SK-MEL-5 (cell line): Measurements from ENCODE around the gene DMAC2. TPM values are rescaled to one million over a fixed set of nuclear protein-coding genes. Genes with fewer than 3 reads are reported as not detected.
"Not testable (repeated sequence)": the region's sequence is repeated elsewhere in the genome, so short reads cannot be mapped to it uniquely, and the experiment has no call there.

Source experiments
- DNase-seq: peaks from one replicate; pipeline ENCODE4 v3.0.0-alpha.2; 2016; ENCODE audit warnings: low read depth, low spot score
- in situ Hi-C: cut with HindIII; loops from 2 replicates; pipeline ENCODE4 v1.10.0; 2016; ENCODE audit warnings: low sequenced_read_pairs, high pct_unique_total_duplicates, low pct_unique_long_range_greater_than_20kb
- total RNA-seq: library from RNA; depleted of rRNA; stranded (reverse); fragments of >200 nt; shearing (Covaris generic); gene quantifications from 2 replicates; pipeline ENCODE4 v1.2.3, GENCODE V29; 2014

Gene DMAC2
- total RNA-seq, 1 experiment from 2014 or later = 37.6 TPM

DNA sequence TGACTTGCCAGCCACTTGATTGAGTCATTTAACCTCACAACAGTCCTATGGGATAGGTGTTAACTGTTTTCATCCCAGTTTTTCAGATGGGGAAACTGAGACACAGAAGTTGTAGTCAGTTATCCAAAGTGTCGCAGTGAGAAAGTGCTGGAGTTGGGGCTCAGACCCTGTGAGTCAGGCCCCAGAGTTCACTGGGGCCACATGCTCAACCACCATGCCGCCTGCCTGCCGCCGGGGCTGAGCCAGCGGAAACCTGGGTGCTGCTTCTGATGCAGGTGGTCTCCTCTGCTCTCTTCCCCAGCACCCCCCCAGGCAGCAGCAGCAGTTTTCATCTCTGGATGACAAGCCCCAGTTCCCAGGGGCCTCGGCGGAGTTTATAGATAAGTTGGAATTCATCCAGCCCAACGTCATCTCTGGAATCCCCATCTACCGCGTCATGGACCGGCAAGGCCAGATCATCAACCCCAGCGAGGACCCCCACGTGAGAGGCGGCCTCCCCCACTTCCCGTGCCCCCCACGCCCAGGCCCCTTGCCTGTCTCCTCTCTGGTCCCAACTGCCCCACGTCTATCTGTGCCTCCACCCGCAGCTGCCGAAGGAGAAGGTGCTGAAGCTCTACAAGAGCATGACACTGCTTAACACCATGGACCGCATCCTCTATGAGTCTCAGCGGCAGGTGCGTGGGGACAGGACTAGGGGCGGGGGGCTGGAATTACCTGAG is 29.2 kb downstream of the DMAC2 start:
- in situ Hi-C loops = no loop called here
- DNase-seq = no peak

DNA sequence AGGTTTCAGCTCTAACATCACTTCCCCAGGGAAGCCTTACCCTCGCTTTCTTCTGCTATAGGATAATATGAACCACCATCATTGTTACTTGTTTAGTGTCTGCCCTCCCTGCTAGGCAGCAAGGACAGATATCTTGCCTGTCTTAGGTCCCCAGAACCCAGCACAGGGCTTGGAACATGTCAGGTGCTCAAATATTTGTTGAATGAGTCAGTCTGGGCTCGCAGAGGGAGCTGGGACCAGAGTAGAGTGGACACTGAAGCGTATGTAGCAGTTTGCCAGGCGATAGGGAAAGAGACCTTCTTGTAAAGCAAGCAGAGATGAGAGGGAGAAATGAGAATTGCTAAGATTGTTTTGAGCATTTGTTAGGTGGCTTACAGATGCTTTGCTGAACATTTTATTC is 30.4 kb downstream of the DMAC2 start:
- in situ Hi-C loops = no loop called here
- peak; percentile 35 for DNase-seq

DNA sequence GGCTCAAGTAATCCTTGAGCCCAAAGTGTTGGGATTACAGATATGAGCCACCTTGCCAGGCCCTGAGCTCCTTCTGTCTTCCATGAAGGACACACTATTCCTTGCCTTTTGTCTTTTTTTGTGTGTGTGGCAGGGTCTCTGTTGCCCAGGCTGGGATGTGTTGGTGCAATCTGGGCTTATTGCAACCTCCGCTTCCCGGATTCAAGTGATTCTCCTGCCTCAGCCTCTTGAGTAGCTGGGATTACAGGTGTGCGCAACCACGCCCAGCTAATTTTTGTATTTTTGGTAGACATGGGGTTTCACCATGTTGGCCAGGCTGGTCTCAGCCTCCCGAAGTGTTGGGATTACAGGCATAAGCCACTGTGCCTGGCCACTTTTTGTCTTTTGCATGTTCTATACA is 30.9 kb downstream of the DMAC2 start:
- DNase-seq, in situ Hi-C loops: not testable (repeated sequence)

DNA sequence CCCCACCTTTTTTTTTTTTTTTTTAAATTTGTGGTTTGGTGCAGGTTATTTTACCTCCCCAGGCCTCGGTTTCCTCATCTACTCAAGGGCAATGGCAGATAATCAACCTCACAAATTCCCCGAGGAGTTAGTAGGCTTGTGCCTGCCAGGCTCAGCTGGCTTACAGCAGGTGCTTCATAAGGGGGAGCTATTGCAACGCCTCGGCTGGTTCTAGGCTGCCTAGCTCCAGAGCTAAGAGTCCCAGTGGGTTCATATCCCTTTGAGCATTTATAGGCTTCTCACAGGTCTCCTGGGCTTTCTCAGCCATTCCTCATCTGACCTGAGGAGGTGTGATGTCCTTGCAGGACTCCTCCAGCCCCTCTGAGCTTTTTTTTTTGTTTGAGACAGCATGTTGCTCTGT is 31.5 kb downstream of the DMAC2 start:
- in situ Hi-C loops = no loop called here

DNA sequence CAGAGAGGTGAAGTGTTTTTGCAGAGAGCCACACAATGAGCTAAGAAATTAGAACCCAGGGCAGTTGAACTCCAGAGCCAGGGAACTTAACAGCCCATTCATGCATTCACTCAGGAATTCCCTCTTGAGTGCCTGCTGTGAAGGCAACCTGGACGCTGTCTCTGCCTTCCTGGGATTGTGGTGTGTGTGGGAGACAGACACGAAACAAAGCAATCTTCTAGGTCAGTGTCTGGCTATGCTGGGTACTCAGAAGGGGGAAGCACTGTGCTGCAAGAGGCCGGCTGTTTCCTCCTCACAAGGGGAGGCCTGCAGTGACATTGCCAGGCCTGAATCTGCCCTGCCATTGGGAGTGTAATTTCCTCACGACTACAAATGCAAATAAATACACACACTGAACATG is 32.4 kb downstream of the DMAC2 start:
- in situ Hi-C loops = no loop called here
- DNase-seq = no peak

More for the DNA sequence above, 31.5 kb downstream of the DMAC2 start:
- DNase-seq = peak; percentile 22

DNA sequence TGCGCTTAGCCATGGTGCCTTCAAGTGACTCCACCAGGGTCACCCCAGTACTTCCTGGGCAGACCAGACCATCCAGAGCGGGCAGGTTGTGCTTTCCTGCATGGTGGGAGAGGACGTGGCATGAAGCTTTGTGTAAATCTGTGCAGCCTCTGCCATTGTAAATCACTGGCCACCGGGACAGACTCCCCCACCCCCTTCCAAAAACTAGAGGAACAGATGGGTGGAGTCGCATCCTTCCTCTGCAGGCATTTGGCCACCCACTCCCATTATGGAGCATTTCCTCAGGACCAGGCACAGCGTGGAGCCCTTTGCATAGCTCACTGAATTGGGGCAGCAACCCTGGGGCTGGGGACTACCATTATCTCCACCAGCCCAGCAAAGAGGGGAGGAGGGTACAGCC is 33.9 kb downstream of the DMAC2 start:
- DNase-seq = no peak
- in situ Hi-C loops = no loop called here

DNA sequence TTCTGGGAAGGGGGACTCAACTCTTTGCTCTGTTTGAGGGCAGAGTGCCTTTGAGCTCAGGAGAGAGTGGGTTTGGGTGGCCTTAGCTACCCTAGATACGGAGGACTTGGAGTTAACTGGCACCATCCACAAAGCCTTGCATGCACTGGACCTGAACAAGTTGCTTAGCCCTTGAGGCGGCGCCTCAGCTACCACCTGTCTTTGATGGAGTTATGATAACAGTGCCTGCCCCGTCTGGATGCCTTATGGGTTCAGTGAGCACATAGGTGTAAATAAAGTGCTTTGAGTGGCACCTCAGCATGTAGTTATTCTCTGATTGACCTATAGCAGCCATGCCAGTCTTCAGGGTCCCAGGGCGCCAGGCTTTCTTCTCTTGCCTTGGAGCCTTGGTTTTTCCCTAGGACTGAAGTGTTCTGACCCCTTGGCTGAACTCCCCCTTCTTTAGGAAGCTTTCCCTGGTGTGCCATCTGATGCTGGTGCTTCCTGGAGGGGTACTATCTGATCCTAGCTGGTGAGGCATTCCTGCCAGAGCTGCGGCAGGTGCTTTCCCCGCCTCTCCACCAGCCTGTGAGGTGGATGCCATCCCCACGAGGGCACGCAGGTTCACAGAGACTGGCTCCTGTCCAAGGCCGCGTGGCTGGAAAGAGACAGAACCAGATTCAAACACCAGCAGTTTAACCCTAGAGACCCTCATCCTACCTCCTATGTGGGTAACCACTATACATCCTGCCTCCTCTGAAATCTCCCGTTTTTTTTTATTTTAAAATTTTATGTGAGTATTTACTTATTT is 36.3 kb downstream of the DMAC2 start:
- in situ Hi-C loops = no loop called here
- DNase-seq = no peak

DNA sequence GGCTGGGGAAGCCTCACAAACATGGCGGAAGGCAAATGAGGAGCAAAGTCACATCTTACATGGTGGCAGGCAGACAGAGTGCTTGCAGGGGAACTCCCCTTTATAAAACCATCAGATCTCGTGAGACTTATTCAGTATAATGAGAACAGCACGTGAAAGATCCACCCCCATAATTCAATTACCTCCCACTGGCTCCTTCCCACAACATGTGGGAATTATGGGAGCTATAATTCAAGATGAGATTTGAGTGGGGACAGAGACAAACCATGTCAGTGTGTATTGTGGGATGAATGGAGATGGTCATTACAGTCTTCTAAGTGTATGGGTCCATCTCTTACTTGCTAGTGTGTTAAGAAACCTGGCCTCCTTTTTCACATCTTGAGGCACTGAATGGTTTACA is 37.7 kb downstream of the DMAC2 start:
- in situ Hi-C loops = no loop called here
- no peak for DNase-seq

DNA sequence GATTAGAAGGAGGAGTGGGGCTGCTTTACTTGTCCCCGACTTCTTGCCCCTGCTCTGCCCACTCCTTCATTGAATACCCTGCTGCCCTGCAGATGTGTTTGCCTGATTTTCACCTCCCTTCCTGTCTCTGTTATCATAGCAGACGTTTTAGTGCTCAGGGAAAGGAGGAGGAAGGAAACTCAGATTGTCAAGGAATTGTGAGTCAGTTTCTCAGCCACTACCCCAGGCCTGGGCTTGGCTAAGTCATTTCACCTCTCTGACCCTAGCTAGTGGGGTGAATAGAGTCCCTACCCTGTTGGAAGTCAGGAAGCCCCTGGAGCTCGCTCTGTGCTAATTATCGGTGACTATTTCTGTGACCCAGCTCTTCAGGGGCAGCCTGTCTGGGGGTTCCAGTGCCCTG is 38.2 kb downstream of the DMAC2 start:
- no peak for DNase-seq
- in situ Hi-C loops = no loop called here

DNA sequence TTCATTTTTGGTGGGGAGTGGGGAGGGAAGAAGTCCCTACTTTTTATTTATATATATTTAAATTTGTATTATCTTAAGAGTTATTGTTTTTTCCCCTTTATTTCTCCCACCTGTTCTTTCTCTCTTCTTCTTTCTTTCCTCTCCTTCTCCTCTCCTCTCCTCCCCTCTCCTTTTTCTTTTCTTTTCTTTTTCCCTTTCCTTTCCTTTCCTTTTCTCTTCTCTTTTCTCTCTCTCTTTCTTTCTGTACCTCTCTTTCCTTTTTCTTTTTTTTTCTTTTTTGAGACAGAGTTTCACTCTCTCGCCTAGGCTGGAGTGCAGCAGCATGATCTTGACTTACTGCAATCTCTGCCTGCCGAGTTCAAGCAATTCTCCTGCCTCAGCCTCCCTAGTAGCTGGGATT is 40.2 kb downstream of the DMAC2 start:
- in situ Hi-C loops = no loop called here

DNA sequence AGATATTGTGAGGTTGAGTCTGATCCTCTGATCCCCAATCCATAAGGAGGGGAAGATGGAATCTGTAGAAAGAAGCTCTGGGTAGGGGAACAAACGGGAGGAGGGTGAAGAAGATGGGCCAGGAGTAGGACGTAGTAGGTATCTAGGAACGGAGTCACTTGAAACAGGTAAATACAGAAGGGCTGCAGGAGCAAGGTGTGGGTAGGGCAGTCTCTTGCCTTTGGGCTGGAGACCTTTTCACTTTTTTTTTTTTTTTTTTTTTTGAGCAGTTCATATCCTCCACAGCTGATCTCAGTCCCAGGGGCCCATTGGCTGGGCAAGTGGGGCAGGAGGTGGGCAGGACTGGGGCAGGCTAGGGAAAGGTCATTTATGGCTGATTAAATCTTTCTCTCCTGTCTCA is 40.6 kb downstream of the DMAC2 start:
- in situ Hi-C loops = no loop called here

More for the DNA sequence above, 40.2 kb downstream of the DMAC2 start:
- DNase-seq = no peak

DNA sequence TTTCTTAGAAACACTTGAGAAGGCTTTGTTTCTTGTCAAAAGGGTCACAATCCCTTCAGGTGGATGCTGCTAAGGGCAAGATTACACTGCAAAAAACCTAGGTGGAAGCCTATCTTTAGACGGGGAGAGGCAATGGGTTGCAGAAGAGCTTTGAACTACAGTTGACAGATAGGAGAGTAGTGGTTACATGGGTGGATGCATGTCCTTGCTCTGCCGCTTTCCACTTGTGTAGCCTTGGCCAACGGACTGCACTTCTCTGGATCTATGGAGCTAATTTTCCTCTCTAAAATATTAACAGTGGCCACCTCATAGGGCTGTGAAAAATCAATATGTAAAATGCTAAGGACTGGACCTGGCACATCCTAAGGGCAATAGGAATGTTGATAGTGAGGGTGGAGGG is 41.1 kb downstream of the DMAC2 start:
- in situ Hi-C loops = no loop called here
- no peak for DNase-seq

More for the DNA sequence above, 40.6 kb downstream of the DMAC2 start:
- no peak for DNase-seq

DNA sequence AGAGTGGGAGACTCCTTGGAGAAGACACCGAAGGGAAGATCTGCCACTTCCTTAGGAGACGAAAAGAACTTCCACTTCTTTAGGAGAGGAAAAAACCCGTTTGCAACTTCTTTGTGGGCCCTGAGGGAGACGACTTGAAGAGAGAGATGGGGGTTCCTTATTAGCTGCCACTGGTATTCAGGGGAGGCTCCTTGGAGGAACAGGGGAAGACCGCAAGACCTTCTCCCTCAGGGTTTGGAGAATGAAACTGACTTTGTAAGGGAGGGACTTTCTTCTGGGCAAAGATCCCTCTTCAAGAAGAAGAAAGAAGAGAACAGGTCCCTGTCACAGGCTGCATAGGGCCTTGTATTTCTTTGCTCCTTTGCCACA is 41.7 kb downstream of the DMAC2 start:
- no peak for DNase-seq
- in situ Hi-C loops = no loop called here

DNA sequence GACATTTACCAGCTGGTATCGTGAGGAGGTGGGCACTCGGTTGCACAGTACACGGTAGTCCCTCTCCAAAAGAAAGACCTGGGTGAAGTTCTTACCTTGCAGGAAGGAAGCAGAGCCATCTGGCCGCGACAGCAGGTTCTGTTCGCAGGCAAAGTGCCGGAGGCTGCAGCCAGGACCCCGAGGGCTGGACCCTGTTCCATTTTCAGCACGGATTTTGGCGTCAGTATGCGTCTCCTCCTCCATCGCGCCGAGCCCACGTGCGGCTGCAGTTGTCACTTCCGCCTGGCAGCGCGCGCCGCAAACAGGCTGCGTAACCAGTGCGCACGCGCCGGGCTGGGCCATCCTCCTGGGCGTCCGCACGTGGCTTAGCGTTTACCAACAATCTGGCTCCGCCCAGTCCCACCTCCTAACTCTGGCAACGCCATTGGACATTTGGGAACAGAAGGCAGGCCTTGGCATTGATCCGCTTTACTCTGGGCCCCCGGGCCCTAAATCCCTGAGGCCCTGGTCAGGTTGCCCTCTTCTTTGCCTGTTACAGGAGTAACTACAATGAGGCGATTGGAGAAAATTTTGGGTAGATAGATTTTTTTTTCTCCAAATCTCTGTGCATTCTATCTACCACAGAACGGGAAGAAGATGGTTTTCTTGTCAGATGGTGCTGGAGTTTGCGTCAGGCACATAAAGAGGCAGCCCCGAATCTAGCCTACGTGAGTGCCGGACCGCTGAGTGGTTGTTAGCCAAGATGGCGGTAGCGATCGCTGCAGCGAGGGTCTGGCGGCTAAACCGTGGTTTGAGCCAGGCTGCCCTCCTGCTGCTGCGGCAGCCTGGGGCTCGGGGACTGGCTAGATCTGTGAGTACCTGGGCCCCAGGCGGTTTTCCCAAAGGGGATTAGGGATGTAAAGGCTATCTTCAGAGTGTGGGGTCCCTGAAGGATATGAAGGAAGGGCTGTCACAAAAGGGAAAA is 42.3 kb downstream of the DMAC2 start, which contains the start of the genes BCKDHA and EXOSC5:
TSS of gene BCKDHA (plus strand) at position 733 of the 964 bp plus-strand sequence. CDS start at position 743, 10 bp downstream.
TSS of gene EXOSC5 (minus strand) at position 274 of the 964 bp plus-strand sequence. CDS start at position 243, 31 bp downstream.
- in situ Hi-C loops = no loop called here

DNA sequence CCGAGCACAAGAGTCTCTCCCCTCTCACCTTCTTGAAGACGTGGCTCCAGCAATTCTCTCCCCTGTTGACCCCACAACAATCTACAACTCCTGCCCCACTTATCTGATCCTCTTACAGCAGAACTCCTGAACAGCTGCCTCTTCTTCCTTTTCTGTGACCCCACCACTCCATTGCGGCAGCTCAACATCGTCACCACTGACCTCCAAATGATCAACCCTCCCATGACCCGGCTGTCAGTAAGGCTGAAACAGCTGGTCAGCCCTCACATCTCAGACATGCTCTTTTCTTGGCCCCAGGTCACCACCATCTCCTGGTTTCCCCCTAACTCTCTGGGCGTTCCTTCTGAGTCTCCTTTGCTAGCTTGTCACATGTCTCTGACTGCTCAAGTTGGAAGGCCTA is 44.4 kb downstream of the DMAC2 start:
- no peak for DNase-seq

More for the DNA sequence above, 42.3 kb downstream of the DMAC2 start, which contains the start of the genes BCKDHA and EXOSC5:
- peak; percentile 99 for DNase-seq

DNA sequence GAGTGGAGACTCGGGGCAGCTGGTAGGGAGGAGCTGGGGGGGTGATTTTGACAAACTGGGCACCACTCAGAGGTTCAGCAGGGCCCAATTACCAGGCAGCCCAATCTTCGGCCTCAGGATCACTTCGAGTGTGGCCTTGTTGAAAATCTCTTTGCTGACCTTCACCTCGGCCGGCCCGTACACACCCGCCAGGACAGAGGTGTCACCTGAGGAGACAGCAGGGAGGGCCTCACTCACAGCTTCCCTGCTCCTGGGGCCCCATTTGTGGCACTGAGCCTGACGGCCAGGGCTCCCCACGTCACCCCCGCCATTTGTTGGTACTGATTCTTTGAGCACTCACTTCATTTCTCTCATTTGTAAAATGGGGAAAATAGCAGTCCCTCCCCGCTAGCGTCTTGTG is 46.9 kb downstream of the DMAC2 start:
- no peak for DNase-seq
- in situ Hi-C loops = no loop called here

More for the DNA sequence above, 44.4 kb downstream of the DMAC2 start:
- in situ Hi-C loops = no loop called here

DNA sequence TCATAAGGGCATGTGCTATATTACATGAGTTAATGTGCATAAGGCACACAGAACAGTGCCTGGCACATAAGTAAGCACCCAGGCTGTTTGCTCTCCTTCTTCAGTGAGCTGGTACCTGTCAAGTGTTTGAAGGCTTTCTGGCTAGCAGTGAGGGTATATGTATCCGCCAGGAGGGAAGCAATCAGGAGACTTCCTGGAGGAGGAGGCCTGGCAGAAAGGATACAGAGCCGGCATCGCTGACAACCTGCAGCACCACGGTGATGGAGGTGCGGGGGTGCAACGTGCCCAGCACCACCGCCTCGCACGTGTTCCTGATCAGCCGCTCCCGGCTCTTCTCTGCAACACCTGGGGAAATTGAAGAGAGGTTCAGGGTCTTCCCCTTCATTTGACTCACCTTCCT is 48.1 kb downstream of the DMAC2 start:
- no peak for DNase-seq
- in situ Hi-C loops = no loop called here

DNA sequence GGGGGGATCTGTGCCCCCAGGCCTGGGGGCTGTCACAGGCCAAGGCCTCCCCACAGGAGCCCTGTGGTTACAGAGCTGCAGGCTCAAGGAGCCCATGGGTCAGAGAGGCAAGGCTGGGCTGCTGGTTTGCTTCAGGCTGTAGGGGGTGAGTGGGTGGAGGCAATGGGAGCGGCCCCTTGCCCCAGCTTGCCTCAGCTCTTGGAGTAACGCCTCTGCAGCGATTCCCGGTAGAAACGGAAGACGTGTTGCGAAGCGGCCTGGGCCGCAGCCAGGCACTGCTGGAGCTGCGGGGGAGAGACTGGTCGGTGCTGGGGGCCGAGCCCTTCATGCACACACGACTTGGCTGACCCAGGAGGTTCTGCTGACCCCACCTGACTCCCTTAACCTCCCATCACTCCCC is 53.3 kb downstream of the DMAC2 start:
- in situ Hi-C loops = no loop called here
- DNase-seq = no peak
